Large intestine (tissue), 3 donors: ENCODE results near the gene PLCXD1. TPM values are rescaled to one million over a fixed set of nuclear protein-coding genes. Genes with fewer than 3 reads are reported as not detected.
"Not testable (repeated sequence)": the region's sequence is repeated elsewhere in the genome, so short reads cannot be mapped to it uniquely, and the experiment has no call there.

Experiments
- DNase-seq, 2 donors: peaks; one replicate each; pipeline versions ENCODE4 v3.0.0 to v3.0.0-alpha.2; 2013
- H3K27ac ChIP-seq: one replicate; pipeline ENCODE4 v1.5.1; 2013; ENCODE audit warnings: low read length
- H3K27me3 ChIP-seq: 2 replicates; pipeline ENCODE4 v1.6.1; 2013; ENCODE audit warnings: low read length; ENCODE audit not compliant: control insufficient read depth, insufficient read depth
- H3K36me3 ChIP-seq: 2 replicates; pipeline ENCODE4 v1.6.1; 2013; ENCODE audit warnings: low read length; ENCODE audit not compliant: control insufficient read depth, insufficient read depth
- H3K4me1 ChIP-seq: one replicate; pipeline ENCODE4 v1.6.1; 2013; ENCODE audit warnings: low read length; ENCODE audit not compliant: control insufficient read depth, insufficient read depth
- H3K4me3 ChIP-seq: one replicate; pipeline ENCODE4 v1.5.1; 2013; ENCODE audit warnings: low read length
- H3K9me3 ChIP-seq: one replicate; pipeline ENCODE4 v1.6.1; 2013; ENCODE audit warnings: mild to moderate bottlenecking, low read depth, low read length, moderate library complexity; ENCODE audit not compliant: control insufficient read depth
- WGBS: methylation state at CpG from one replicate; pipeline ENCODE4 v1.1.5; 2013; ENCODE audit warnings: low lambda C conversion rate; ENCODE audit not compliant: insufficient coverage; 5-methylcytosine and 5-hydroxymethylcytosine counted together
- polyA plus RNA-seq: library from polyadenylated mRNA; unstranded; fragments of 120-200 nt; gene quantifications from one replicate; pipeline ENCODE4 v1.2.1, GENCODE V29; 2013

PLCXD1 gene
- polyA plus RNA-seq, 1 donor: 36.4 TPM

DNA sequence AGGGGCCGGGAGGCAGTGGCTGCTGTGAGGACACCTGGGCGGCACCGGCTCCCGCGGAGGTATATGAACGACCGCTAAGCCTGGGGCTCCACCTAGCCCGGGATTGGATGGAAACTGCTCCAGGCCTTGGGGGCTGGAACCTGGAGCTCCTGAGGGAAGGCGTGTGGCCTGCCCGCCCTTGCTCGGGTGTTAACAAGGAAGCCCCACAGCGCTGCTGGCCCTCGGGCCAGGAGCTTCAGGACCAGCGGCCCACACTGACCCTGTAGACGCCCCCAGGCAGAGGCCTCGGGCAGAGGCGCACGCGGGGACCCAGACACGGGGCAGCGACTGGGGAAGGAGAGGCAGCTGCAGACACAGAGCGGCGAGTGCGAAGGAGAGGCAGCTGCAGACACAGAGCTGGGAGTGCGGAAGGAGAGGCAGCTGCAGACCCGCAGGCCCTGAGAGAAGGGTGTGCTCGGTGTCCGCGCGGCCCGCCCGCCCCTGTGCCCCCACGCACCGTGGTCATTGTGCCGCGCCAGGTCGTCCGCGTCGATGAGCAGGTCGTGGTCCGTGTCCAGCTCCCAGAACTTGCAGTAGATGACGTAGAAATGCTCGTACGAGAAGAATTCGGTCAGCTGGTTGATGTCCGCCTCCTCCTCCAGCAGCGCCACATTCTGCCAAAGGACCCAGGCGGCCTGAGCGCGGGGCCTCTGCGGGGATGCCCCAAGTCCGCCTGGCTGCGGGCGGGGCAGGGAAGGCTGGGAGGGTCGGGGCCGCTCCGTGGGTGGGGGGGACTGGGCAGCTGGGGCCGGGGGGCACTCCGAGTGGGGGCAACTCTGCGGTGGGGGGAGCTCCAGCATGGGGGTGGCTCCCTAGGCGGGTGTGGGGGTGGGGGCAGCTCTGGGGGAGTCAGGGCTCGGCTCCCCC lies 64.1 kb downstream of the PLCXD1 start:
- H3K27ac ChIP-seq: no peak overlapping the region
- H3K36me3 ChIP-seq: peaks cover 7% of the 10 kb centered on the region
- no peaks in the 10 kb centered on the region for H3K4me1 ChIP-seq
- 100% methylated on average over 1 of the region's 63 CpGs for WGBS
- peaks cover 63% of the 10 kb centered on the region for H3K9me3 ChIP-seq
- no peak overlapping the region for H3K4me3 ChIP-seq
- no peaks in the 10 kb centered on the region for H3K27me3 ChIP-seq
- no peak for DNase-seq

DNA sequence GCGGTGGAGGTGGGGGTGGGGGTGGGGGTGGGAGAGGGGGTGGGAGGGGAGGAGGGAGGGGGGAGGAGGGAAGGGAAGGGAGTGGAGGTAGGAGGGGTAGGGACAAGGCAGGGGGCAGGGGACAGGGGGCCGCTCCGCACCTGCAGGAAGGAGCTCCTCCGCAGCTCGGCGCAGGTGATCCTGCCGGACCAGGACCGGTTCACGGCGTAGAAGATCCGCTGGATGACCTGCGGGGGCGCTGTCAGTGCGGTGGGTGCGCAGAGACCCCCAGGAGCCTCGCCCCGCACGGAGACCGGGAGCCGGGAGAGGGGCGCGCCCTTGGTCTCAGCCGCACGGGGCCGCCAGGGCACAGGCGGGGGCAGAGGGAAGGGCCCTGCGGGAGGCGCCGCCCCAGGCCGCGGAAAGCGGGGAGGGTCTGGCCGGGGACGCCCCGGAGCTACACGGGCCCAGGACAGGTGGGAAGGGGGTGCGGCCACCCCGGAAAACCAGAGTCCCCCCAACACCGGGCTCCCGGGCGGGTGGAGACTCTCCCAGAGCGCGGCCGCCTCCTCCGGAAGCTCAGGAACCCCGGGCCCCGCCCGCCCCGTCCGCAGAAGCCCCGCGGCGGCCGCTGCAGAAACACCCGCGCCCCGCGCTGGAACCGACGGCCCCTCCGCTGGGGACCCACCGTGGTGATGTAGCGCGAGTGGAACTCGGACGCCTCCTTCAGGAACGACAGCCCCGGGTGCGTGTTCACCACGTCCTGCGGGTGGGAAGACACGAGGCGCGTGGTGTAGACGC lies 65.0 kb downstream of the PLCXD1 start:
- peaks cover 66% of the 10 kb centered on the region for H3K9me3 ChIP-seq
- H3K36me3 ChIP-seq: peaks cover 7% of the 10 kb centered on the region
- H3K27me3 ChIP-seq: no peaks in the 10 kb centered on the region
- no CpG with 5 or more reads among the region's 75 CpGs for WGBS
- no peak overlapping the region for H3K4me3 ChIP-seq
- no peak for DNase-seq
- H3K4me1 ChIP-seq: no peaks in the 10 kb centered on the region
- no peak overlapping the region for H3K27ac ChIP-seq

DNA sequence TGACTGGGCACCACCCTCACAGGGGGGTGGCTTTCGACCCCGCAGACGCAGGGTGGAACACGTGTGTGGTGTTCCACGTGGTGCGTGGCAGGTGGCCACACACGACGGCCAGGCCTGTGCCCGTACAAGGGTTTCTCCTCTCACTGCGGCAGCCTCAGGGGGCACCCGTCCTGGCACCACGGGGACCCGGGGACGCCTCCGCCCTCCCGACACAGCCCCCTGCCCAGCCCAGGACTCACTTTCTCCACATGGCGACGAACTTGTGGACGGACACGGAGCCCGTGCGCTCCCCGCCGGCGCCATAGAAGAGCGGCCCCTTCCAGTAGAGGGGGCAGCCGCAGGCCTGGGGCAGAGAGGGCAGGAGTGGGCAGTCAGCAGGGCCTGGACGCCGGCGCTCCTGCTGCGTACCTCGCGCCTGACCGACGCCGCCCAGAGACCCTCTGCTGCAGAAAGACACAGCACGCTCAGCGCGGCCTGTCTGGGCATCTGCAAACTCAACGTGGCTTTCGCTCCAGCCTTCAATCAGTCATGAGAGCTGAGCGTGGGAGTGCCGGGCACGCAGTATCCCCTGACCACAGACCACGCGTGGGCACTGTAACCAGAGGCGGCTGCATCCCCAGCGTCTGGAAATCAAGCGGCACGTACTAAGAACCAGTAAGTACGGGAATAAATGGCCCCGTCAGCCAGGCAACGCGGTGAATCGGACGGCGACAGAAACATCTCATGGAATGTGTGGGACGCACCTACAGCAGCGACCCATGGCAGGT lies 66.4 kb downstream of the PLCXD1 start:
- Histone ChIP-seq H3K4me3 (no peak overlapping the region), H3K4me1 (no peaks in the 10 kb centered on the region), H3K9me3 (peaks cover 64% of the 10 kb centered on the region), H3K36me3 (peaks cover 7% of the 10 kb centered on the region), H3K27me3 (no peaks in the 10 kb centered on the region), H3K27ac (no peak overlapping the region)
- 91% methylated on average over 4 of the region's 59 CpGs for WGBS
- no peak for DNase-seq

DNA sequence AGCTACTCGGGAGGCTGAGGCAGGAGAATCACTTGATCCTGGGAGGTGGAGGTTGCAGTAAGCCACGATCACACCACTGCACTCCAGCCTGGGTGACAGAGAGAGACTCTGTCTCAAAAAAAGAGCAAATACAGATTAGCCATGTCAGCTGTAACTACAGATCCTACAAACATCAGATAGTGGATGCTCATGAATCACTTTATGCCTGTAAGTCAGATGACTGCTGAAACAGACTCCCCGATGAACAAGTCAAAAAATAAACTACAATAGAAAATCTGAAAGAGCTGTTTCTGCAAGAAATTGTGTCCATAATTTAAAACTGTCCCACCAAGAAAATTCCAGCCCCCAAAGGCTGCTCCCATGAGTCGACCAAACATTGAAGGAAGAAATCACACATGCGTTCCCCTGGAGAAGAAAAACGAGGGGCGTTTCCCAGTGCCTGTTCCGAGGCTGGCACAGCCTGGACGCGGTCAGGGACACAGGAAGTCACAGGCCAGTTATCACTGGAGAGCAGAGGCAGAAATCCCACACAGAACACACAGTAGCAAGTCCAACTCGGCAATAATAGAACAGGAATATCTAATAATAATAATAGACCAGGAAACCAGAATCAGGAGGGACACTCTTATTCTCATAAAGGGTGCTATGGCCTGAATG lies 67.4 kb downstream of the PLCXD1 start:
- peaks cover 7% of the 10 kb centered on the region for H3K36me3 ChIP-seq
- H3K27ac ChIP-seq: no peak overlapping the region
- no peaks in the 10 kb centered on the region for H3K4me1 ChIP-seq
- WGBS: no CpG with 5 or more reads among the region's 11 CpGs
- DNase-seq: no peak
- H3K27me3 ChIP-seq: no peaks in the 10 kb centered on the region
- H3K4me3 ChIP-seq: no peak overlapping the region
- H3K9me3 ChIP-seq: peaks cover 67% of the 10 kb centered on the region

DNA sequence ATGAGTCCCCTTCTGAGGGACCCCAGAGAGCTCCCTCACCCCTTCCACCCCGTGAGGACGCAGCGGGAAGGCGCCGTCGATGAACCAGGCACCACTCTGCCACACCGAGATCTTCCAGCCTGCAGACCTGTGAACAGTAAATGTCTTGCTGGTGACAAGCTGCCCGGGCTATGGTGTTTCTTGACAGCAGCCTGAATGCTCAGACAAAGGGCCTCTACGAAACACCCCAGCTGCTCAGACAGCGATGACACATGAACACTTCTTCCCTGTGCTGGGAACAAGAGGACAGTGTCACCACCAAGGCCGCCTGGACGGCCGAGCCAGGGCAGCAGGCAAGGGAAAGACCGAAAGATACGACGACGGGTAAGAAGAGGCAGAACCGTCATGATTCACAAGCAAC lies 68.0 kb downstream of the PLCXD1 start:
- no peak for DNase-seq
- H3K27ac ChIP-seq: no peak overlapping the region
- WGBS: 97% methylated on average over 9 of the region's 18 CpGs
- no peaks in the 10 kb centered on the region for H3K27me3 ChIP-seq
- no peaks in the 10 kb centered on the region for H3K4me1 ChIP-seq
- peaks cover 7% of the 10 kb centered on the region for H3K36me3 ChIP-seq
- H3K4me3 ChIP-seq: no peak overlapping the region
- H3K9me3 ChIP-seq: peaks cover 66% of the 10 kb centered on the region

DNA sequence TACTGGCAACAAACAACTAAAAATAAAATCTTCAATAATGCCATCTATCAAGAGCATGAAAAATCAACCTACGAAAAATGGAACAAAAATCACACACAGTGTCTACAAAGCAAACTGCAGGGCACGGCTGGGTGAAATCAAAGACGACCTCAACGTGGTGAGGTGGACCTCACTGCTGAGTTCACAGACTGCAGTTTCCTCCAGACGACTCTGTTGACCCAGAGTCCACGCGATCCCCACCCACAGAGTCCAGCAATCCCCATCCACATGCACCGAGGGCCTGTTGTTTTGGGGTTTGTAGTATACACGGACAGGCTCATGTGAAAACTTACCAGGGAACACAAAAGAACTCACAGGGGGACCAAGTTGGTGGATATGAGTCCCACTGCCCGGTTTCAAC lies 68.5 kb downstream of the PLCXD1 start:
- Histone ChIP-seq H3K9me3 (peaks cover 63% of the 10 kb centered on the region), H3K4me3 (no peak overlapping the region), H3K27me3 (no peaks in the 10 kb centered on the region), H3K36me3 (peaks cover 6% of the 10 kb centered on the region), H3K27ac (no peak overlapping the region), H3K4me1 (no peaks in the 10 kb centered on the region)
- no peak for DNase-seq
- 100% methylated on average over 1 of the region's 10 CpGs for WGBS

DNA sequence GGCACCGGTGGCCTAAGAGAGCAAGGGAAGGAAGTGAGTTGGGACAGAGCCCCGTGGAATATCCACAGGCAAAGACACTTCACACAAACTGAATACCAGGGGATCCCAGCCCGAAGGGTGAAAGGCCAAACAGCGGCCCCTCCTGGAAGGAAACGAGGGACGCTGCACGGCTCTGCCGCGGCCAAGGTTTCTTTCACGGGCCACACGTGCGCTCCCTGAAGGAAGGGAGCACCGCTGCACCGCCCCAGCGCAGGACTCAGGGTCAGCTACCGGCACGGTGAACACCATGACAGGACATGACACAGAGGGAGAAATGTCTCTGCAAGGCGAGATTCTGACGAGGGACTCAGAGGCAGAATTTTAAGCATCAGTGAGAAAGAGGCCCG lies 69.0 kb downstream of the PLCXD1 start:
- no CpG with 5 or more reads among the region's 20 CpGs for WGBS
- Histone ChIP-seq H3K27me3 (no peaks in the 10 kb centered on the region), H3K4me3 (no peak overlapping the region), H3K9me3 (peaks cover 60% of the 10 kb centered on the region), H3K4me1 (no peaks in the 10 kb centered on the region), H3K27ac (no peak overlapping the region), H3K36me3 (peaks cover 2% of the 10 kb centered on the region)
- DNase-seq: no peak

DNA sequence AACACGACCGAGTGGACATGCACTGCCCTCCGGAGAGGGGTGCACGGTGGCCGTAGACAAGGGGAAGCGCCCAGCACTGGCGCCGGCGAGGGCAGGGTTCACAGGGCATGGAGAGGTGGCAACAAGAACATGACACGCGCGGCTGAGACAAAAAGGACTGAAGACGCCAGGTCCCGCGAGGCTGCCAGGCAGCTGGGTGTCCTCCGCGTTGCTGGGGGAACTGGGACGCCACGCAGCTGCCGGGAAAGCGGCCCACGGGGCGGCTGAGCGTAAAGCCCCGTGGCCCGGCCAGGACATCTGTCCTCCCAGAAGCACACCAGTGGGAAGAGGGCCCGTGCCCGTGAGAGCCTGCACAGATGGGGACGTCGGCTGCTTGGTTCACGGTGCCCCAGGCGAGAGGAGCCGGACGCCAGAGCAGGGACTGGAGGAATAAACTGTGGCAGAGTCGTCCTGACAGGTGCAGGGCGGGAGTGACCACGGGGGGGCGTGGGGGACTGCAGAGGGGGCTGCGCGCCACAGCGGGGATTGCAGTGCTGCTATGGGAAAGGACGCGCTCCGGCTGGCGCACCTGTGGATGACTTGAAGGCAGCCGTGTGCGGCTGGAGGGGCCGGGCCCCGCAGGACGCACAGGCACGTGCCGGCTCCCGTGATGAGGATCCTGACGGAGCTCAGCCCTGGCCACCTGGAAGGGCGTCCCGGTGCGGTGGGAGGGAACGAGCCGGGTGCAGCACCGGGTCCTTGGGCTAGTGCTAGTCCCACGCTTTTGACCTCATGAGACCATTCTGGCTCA lies 69.5 kb downstream of the PLCXD1 start:
- no peak for DNase-seq
- Histone ChIP-seq H3K36me3 (no peaks in the 10 kb centered on the region), H3K4me1 (no peaks in the 10 kb centered on the region), H3K27me3 (no peaks in the 10 kb centered on the region), H3K4me3 (no peak overlapping the region), H3K27ac (no peak overlapping the region), H3K9me3 (peaks cover 54% of the 10 kb centered on the region)
- no CpG with 5 or more reads among the region's 61 CpGs for WGBS

DNA sequence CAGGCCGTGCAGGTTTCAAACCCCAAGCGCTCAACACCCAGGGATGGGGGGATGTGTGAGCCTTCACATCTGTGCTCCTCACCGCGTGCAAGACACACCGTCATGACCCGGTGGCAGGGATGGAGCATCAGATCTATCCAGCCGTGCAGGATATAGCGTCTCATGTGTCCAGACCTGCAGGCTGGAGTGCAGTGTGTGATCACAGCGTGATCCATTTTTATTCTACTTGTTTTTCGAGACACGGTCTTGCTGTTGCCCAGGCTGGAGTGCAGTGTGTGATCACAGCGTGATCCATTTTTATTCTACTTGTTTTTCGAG lies 70.1 kb downstream of the PLCXD1 start:
- not testable (repeated sequence) for H3K4me3 ChIP-seq, H3K4me1 ChIP-seq, H3K27me3 ChIP-seq, DNase-seq, H3K36me3 ChIP-seq, H3K27ac ChIP-seq
- WGBS: no CpG with 5 or more reads among the region's 13 CpGs
- peaks cover 53% of the 10 kb centered on the region for H3K9me3 ChIP-seq
